ENCODE data around the gene SRC. TPM values are rescaled to one million over a fixed set of nuclear protein-coding genes. Genes with fewer than 3 reads are reported as not detected.

Gene SRC
- total RNA-seq, 1 donor from 2014 or later, result 25.1 TPM

DNA sequence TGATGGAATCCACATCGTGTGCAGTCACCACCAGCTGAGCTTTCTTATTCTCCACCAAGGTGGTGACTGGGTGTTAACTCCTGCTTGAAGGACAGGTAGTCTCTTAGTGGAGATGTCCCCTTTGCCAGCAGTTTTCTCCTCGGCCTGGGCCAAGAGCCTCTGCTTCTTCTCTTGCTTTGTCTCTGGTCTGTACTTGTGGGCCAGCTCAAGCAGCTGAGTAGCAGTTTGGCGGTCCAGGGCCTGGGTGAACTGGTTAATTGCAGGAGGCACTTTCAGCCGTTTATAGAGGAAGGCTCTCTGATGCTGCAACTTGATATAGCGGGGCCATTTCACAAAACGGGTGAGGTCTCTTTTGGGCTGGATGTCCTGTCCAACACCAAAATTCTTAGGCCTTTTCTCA, 99.1 kb downstream of the SRC start:
- TF ChIP-seq, protein P1, sequence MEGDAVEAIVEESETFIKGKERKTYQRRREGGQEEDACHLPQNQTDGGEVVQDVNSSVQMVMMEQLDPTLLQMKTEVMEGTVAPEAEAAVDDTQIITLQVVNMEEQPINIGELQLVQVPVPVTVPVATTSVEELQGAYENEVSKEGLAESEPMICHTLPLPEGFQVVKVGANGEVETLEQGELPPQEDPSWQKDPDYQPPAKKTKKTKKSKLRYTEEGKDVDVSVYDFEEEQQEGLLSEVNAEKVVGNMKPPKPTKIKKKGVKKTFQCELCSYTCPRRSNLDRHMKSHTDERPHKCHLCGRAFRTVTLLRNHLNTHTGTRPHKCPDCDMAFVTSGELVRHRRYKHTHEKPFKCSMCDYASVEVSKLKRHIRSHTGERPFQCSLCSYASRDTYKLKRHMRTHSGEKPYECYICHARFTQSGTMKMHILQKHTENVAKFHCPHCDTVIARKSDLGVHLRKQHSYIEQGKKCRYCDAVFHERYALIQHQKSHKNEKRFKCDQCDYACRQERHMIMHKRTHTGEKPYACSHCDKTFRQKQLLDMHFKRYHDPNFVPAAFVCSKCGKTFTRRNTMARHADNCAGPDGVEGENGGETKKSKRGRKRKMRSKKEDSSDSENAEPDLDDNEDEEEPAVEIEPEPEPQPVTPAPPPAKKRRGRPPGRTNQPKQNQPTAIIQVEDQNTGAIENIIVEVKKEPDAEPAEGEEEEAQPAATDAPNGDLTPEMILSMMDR (IDR thresholded peaks at IDR 0.05), result no peak
- H3K4me1 Mint-ChIP-seq (ENCODE audit: low read depth), result no peaks in the 10 kb centered on the region
- H3K27ac Mint-ChIP-seq (ENCODE audit: unreplicated experiment), result no peak overlapping the region
- H3K4me3 Mint-ChIP-seq (ENCODE audit: unreplicated experiment), result no peak overlapping the region
- no peaks in the 10 kb centered on the region for H3K9me3 Mint-ChIP-seq (ENCODE audit: low read depth)
- no peaks in the 10 kb centered on the region for H3K36me3 Mint-ChIP-seq (ENCODE audit: low read depth)
- peaks cover 6% of the 10 kb centered on the region for H3K27me3 Mint-ChIP-seq (ENCODE audit: low read depth)
- DNase-seq (ENCODE audit: low spot score), result no peak

DNA sequence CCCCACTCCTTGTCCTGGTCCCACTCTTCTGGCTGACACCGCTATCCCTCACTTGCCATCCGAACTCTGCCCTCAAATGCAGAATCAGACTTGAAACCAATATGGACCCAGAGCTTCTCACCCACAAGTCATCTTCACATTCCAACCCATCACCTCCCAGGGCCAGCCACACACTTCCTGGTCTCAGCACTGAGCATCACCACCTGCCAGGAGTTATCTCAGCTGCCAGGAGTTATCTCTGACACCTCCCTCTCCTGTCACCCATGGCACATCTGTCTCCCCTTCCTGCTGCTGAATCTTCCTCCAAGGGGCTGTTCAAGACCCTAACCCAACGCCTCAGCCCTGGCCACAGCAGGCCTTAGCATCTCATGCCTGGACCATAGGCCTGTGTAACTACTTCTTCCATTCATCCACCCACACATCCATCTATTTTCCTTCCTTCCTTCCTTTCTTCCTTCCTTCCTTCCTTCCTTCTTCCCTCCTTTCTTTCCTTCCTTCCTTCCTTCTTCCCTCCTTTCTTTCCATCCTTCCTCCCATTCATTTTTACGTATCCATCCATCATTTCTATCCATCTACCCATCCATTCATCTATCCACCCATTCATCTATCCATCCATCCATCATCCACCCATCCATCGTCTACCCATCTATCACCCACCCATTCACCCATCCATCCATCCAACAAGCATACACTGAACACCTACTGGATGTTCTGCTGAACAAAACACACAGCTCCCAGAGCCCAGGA, 100.5 kb downstream of the SRC start:
- peaks cover 4% of the 10 kb centered on the region for H3K27me3 Mint-ChIP-seq (ENCODE audit: low read depth)
- H3K27ac Mint-ChIP-seq (ENCODE audit: unreplicated experiment), result no peak overlapping the region
- H3K36me3 Mint-ChIP-seq (ENCODE audit: low read depth), result no peaks in the 10 kb centered on the region
- TF ChIP-seq, protein P1 (IDR thresholded peaks at IDR 0.05), result no peak
- no peak overlapping the region for H3K4me3 Mint-ChIP-seq (ENCODE audit: unreplicated experiment)
- no peaks in the 10 kb centered on the region for H3K9me3 Mint-ChIP-seq (ENCODE audit: low read depth)
- H3K4me1 Mint-ChIP-seq (ENCODE audit: low read depth), result no peaks in the 10 kb centered on the region
- no peak for DNase-seq (ENCODE audit: low spot score)

DNA sequence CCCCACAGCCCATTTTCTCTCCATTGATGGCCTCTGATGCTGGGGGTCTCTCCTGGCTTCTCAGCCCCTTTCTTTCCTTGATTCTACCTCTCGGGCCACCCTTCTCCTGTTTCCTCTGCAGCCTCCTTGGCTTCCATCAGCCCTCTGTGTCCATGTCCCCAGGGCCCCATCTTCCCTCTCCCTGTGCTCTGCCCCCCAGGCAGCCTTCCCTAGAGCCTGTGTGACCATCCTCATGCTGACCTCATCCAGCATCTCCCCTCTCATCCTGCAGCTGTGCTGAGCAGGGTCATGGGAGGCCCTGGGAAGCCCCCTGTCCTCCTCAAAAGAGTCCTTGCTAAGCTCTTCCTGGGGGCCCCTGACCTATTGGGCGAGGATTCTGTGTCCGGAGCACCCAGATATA, 101.7 kb downstream of the SRC start:
- Mint-ChIP-seq H3K4me3 (ENCODE audit: unreplicated experiment) (no peak overlapping the region), H3K9me3 (ENCODE audit: low read depth) (no peaks in the 10 kb centered on the region), H3K27ac (ENCODE audit: unreplicated experiment) (no peak overlapping the region)

DNA sequence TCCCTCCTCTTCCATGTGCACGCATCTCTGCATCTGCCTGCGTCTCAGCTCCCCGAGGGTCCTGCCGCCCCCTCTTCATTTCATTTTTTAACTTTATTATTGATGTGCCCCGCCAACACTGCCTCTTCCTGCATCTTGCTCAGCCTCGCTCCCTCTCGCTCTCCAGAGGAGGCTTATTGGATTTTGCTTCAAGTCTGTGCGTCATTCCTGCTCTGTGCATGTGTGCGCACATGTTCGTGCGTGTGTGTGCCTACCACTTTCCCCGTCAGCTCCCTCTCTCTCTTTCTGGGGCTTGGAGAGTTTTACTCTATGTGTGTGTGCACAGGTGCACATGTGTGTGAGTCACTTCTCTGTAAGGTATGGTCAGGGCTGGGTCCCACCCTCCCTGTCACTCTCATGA, 103.3 kb downstream of the SRC start:
- TF ChIP-seq, protein P1 (IDR thresholded peaks at IDR 0.05), result no peak
- no peak for DNase-seq (ENCODE audit: low spot score)
- H3K4me1 Mint-ChIP-seq (ENCODE audit: low read depth), result no peaks in the 10 kb centered on the region
- peaks cover 20% of the 10 kb centered on the region for H3K27me3 Mint-ChIP-seq (ENCODE audit: low read depth)
- peaks cover 5% of the 10 kb centered on the region for H3K36me3 Mint-ChIP-seq (ENCODE audit: low read depth)
- H3K27ac Mint-ChIP-seq (ENCODE audit: unreplicated experiment), result no peak overlapping the region
- no peak overlapping the region for H3K4me3 Mint-ChIP-seq (ENCODE audit: unreplicated experiment)
- peaks cover 6% of the 10 kb centered on the region for H3K9me3 Mint-ChIP-seq (ENCODE audit: low read depth)

More for the DNA sequence above, 101.7 kb downstream of the SRC start:
- TF ChIP-seq, protein P1 (IDR thresholded peaks at IDR 0.05), result no peak
- no peaks in the 10 kb centered on the region for H3K36me3 Mint-ChIP-seq (ENCODE audit: low read depth)
- H3K27me3 Mint-ChIP-seq (ENCODE audit: low read depth), result peaks cover 6% of the 10 kb centered on the region
- no peak for DNase-seq (ENCODE audit: low spot score)
- H3K4me1 Mint-ChIP-seq (ENCODE audit: low read depth), result no peaks in the 10 kb centered on the region

GRCh38 chr20:37450344-37450743, 104.4 kb downstream of the SRC start:
- H3K4me3 Mint-ChIP-seq (ENCODE audit: unreplicated experiment), result no peak overlapping the region
- peaks cover 17% of the 10 kb centered on the region for H3K9me3 Mint-ChIP-seq (ENCODE audit: low read depth)
- no peak for DNase-seq (ENCODE audit: low spot score)
- H3K27me3 Mint-ChIP-seq (ENCODE audit: low read depth), result peaks cover 23% of the 10 kb centered on the region
- TF ChIP-seq, protein P1 (IDR thresholded peaks at IDR 0.05), result no peak
- peaks cover 5% of the 10 kb centered on the region for H3K36me3 Mint-ChIP-seq (ENCODE audit: low read depth)
- no peaks in the 10 kb centered on the region for H3K4me1 Mint-ChIP-seq (ENCODE audit: low read depth)
- H3K27ac Mint-ChIP-seq (ENCODE audit: unreplicated experiment), result no peak overlapping the region

Measured in chondrocyte (in vitro differentiated cells).